CD4-positive, alpha-beta T cell treated with Interleukin-1 beta for 1 hour (primary cell): Measurements from ENCODE around the gene APLF.
"Not testable (repeated sequence)": the region's sequence is repeated elsewhere in the genome, so short reads cannot be mapped to it uniquely, and the experiment has no call there.

Source experiments
- DNase-seq, 2 donors: peaks; one replicate each; pipeline ENCODE4 v3.0.0-alpha.2; 2020 to 2022

Gene APLF

DNA sequence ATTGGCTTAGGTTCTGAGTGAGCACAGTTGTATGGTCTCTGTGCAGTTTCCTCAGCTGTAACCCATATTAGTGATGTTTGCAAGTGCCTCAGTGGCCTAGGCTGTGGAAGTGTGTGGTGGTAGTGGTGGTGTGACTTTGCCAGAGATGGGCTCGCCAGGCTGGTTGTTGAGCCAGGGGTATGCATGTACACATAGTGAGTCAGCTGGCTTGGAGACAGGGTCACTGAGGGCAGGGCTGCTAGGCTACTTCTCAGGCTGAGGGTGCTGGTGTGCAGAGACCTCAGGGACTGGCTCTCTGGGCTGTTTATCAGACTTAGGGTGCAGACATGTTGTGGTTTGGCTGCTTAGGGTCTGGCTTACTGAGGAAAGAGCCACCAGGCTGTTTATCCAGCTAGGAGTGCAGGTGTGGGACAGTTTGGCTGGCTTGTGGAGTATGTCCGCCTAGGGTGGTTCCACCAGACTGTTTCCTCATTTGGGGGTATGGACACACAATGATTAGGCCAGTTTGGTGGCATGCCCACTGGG lies 15.0 kb downstream of the APLF start:
- DNase-seq, result no peak

DNA sequence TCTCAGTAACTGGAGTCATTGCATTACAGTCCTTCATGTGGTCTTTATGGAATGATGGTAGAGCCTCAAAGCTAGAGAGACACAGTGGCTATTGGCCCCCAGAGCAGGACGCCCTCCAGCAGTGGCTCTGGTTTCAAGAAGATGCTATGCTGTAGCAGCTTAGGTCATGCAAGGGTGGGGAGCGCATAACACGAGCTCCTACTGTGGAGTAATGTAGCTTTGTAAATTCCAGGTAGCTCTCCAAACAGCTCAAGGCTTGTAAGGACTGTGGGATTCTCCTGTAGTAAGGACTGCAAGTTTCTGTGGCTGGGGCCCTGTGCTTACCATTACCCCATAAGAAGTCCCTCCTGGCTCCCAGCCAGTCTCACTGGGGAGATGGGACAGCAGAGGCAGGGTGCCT lies 15.6 kb downstream of the APLF start:
- no peak for DNase-seq

DNA sequence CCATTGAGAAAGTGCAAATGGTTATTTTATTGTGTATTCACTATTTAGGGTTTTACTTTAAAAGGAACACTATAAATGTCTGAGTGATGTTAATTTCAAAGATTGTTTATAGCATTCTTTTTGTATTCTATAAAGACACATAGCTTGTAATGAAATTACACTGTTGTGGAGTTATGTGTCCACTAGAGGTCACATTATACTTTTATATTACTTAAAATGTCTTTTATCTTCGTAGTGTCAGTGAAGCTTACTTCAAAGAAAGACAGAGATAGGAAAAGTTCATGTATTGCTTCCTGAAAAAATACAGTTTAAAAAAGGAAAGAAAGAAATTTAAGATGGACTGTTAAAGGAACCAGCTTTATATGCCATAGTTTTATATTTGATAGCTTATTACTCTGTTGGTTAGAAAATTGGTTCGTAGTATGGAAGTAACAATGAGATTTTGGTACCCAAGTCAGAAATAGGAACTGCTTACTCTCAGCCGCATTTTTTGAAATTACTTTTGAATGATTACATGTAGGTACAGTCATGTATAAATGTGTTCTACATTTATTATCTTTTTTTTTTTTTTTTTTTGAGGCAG lies 20.5 kb downstream of the APLF start:
- DNase-seq, result peak in 1 of 2 donors; percentile 44

DNA sequence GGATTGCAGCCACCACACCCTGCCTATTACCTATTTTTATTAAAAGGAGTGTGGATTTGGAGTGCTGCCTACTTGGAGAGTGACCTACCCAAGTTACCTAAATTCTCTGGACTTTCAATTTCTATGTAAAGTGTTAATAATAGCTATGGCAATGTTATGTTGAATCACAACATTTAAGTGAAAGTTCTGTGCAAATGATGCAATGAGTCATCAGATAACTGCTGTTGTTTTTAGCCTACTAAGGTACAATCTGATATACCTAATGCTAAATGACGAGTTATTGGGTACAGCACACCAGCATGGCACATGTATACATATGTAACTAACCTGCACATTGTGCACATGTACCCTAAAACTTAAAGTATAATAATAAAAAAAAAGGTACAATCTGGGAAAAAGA lies 21.2 kb downstream of the APLF start:
- DNase-seq, result not testable (repeated sequence)

DNA sequence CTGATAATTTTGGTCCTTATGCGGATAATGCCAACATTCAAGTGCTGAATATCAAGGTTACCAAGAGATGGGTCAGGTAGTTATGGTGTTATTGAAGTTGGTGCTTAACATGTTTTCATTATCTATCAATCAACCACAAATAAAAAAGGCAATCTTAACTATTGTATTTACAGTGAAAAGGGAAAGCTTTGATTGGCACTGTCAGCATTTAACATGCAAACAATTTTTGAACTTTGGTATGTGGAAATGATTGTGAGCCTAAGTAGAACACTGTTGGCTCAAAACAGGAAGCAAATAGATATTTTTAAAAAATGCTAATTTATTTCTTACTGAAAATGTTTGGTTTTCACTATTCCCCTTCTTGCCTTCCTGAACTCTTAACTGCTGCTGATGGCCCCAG lies 21.9 kb downstream of the APLF start:
- no peak for DNase-seq

DNA sequence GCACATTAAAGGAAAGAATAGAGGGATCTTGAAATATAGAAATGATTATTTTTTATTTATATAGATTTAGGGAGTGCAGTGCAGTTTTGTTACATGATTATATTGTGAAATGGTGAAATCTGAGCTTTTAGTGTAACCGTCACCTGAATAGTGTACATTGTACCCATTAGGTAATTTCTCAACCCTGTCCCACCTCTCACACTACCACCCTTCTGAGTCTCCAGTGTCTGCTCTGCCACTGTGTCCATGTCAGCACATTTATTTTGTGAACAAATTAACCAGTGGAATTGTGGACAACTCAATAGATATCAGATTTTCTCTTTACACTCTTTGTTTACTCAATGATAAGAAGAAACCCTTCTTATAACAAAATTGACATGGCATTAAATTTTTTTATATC lies 24.2 kb downstream of the APLF start:
- no peak for DNase-seq

DNA sequence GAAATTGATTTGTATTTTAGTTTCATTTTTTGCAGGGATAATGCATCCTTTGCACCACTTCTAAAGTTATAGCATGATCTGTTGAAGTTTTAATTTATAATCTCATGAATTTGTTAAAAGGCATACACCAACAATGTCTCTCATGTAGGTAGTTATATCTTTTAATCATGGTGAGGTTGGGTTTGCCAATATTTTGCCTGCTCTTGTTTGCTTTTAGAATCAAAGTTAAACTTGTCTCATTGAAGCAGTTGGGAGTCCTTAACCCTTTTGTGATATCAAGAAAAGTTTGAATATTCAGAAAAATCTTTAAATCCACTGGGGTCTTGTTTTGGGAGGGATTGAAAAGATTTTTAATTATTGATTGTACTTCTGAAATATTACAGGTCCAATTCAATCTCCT lies 31.7 kb downstream of the APLF start:
- no peak for DNase-seq

DNA sequence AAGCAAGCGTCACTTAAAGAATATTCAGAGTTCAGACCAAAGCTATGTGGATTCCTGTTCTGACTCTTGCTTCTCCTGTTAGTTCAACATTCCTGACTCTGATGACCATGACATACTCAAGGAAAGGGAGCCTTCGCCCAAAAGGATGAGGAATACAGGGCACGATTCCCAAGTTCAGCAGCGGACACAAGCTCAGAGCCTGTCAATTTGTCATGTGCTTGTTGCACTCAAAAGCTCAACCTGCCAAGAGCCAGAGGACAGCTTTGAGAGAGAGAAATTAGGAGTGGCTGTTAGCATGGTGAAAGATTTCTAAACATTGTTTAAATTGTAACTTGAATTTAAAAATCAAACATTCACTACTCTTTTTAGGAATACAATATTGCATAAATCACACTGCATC lies 33.3 kb downstream of the APLF start:
- no peak for DNase-seq

DNA sequence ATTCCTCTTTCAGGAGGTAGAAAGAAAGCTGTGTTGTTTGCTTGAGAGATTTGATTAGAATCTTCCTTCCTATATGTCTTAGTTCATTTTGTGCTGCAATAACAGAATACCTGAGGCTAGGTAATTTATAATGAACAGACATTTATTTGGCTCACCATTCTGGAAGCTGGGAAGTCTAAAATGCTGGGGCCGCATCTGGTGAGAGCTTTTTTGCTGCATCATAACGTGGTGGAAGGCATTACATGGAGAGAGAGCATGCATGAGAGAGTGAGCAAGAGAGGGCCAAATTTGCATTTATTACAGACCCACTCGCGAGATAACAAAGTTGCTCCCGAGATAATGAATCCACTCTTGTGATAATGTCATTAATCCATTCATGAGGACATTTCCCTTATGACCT lies 34.4 kb downstream of the APLF start:
- no peak for DNase-seq

DNA sequence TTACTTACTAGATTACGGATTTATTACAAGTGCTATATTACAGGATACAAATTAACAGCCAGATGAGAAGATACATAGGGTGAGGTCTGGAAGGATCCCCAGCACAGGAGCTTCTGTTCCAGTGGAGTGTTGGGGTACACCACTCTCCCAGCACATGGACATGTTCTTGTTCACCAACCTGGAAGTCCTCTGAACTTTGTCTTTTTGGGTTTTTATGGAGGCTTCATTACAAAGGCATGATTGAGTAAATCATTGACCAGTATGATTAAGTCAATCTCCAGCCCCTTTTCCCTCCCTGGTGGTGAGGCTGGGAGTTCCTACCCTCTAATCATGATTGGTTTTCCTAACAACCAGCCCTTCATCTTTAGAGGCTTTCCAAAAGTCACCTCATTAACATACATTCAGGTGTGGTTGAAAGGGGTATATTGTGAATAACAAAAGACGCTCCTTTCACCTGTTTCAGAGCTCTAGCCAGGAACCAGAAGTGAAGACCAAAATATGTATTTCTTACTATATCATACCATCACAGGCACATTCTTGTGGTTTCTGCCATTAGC lies 38.3 kb downstream of the APLF start:
- DNase-seq, result no peak

DNA sequence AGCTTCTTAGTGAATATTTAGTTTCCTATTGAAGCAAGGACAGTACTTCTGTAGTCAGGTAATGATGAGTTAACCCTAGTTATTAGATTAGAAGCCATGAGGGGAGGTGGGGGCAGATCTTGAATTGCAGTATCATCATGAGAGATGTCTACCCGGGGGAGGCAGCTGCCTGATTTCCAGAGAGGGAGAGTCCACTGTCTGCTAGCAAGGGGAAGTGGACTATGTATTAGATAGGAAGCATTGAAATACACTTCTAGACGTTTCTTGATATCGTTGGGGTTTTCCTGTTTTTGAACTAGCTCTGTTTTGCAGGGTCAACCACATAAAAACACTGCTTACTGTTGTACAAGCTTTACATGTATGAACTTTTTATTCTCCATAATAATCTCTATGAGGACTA lies 38.8 kb downstream of the APLF start:
- DNase-seq, result peak in 1 of 2 donors; percentile 4

DNA sequence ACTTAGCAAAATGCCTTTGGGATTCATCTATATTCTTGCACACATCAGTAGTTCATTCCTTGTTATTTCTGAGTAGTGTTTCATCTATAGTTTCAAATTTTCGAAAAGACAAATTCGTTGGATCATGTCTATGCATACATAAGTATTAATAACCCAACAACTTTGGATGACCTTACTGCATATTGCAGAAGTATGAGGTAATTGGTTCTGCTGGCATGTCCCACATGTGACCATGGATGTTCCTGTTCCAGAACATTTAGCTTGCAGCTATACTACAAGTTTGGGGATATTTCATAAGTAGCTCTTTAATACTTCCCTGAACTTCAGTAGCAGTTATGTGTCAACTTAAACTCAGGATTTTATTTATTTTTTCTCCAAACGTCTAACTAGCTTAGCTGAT lies 44.9 kb downstream of the APLF start:
- DNase-seq, result no peak

DNA sequence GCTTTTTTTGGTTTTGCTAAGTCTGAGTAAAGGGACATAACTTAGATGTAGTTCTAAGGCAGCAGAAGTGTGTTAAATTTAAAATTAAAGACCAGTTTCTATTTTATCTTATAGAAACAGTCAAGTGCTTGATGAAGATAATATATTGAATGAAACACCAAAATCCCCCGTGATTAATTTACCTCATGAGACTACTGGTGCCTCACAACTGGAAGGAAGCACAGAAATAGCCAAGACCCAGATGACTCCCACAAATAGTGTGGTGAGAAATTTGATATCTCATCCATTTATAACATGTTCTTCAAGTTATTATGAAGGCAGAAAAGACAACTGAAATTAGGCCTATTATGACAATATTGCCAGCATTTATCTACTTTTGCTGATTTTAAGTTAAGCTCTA lies 45.6 kb downstream of the APLF start:
- no peak for DNase-seq

DNA sequence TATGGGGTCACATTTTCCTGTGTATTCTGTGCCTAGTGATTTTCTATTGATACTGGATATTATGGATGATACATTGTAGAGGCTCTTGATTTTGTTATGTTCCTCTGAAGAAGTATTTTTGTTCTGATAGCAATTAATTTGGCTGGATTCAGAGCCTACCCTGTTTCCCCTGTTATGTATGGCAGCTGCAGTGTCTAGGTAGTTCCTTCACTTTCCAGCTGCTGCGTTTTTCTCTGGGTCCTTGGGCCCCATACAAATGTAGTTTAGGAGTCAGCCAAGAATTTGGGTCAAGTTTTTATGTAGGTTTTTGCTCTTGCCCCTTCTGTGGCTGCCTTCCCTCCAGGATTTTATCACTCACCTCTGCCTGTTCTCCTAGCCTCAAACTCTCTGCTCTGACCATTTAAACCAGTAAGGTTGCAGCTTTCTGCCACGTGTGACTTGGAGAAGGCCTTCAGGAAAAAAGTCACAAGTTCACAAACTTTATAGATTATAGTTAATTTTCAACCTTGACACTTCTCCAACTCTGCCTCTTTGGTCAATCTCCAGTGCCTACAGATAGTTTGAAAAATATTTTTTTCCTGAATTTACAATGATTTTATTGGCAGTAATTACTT lies 47.0 kb downstream of the APLF start:
- DNase-seq, result no peak

DNA sequence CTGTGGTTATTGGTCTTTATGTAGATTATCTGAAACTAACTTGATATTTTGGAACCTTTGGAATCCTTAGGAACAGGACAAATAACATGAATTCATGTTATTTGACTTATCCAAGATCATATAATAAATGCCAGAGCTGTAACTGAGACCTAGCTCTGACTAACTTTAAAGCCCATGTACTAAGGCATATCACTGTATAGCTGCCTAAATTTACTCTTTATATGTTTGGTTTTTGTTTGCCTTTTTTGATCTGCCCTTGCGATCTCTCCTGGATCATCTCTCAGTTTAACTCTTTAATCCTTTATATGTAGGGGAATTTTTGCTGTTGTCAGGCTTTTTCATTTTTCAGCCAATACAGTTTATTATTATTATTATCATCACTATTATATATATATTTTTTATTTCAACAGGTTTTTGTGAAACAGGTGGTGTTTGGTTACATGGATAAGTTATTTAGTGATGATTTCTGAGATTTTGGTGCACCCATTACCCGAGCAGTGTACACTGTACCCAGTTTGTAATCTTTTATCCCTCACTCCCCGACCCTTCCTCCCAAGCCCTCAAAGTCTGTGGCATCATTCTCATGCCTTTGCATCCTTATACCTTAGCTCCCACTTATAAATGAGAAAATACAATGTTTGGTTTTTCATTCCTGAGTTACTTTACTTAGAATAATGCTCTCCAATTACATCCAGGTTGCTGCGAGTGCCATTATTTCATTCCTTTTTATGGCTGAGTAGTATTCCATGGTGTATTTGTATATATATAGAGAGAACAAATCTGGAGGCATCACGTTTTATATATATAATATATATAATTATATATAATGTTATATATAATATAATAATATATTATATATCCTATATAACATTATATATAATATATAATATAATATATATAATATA lies 48.9 kb downstream of the APLF start:
- DNase-seq, result no peak

DNA sequence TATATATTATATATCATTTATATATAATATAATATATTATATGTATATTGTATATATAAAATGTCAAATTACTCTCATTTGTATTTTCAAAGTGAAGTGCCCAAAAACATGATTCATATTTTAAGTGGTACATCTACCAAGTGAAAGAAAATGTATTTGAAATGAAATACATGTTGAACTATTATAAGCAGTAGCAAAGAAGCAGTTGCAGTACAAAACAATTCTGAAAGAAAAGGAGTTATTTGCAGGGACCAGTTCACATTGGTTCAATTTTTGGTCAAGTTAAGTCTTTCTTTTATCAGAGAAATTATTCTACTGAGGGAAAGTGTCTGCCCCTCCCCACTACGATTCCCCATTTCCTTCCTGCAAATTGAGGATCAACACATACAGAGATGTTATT lies 51.9 kb downstream of the APLF start:
- DNase-seq, result no peak

DNA sequence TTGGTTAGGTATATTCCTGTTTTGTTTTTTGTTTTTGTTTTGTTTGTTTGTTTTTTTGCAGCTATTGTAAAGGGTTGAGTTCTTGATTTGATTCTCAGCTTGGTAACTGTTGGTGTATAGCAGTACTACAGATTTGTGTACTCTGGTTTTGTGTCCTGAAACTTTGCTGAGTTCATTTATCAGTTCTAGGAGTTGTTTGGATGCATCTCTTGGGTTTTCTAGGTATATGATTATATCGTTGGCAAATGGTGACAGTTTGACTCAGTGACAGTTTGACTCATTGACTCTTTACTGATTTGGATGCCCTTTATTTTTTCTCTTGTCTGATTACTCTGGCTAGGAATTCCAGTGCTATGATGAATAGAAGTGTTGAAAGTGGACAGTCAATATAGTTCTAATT lies 53.7 kb downstream of the APLF start:
- DNase-seq, result no peak

DNA sequence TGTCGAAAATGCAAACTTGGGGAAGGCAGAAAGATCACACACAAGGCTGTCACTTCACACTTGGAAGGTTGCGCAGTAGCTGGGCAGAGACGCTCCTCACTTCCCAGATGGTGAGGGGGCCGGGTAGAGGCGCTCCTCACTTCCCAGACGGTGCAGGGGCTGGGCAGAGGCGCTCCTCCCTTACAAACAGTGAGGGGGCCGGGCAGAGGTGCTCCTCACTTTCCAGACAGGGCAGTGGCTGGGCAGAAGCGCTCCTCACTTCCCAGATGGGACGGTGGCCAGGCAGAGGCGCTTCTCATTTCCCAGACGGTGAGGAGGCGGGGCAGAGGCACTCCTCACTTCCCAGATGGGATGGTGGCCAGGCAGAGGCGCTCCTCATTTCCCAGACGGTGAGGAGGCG lies 59.6 kb downstream of the APLF start:
- DNase-seq, result not testable (repeated sequence)

DNA sequence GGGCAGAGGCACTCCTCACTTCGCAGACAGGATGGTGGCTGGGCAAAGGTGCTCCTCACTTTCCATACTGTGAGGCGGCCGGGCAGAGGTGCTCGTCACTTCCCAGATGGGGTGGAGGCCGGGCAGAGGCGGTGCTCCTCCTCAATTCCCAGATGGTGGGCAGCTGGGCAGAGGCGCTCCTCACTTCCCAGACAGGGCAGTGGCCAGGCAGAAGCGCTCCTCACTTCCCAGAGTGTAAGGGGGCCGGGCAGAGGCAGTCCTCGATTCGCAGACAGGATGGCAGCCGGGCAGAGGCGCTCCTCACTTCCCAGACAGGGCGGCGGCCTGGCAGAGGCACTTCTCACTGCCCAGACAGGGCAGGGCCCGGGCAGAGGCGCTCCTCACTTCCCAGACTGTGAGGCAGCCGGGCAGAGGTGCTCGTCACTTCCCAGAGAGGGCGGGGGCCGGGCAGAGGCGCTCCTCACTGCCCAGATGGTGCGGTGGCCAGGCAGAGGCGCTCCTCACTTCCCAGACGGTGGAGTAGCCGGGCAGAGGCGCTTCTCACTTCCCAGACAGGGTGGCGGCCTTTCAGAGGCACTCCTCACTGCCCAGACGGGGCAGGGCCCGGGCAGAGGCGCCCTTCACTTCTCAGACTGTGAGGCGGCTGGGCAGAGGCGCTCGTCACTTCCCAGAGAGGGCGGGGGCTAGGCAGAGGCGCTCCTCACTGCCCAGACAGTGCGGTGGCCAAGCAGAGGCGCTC lies 60.1 kb downstream of the APLF start:
- DNase-seq, result not testable (repeated sequence)

DNA sequence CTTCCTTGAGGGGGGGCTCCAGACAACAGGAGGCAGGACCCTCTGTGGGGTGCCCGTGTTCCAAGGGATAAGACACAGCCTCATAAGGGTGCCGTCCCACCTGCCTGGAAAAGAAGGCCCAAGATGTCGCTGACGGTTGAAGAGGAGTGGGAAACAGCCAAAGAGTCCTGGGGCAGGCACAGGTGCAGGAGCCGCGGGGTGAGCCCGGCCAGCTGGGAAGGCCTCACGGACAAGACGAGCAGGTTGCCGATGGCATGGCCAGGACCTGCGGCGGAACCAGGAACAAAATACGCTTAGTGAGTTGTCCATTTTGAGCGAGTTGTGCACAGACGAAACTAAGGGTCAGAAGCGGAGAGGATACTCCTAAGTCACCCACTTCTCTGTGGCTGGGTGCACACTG lies 61.8 kb downstream of the APLF start:
- DNase-seq, result not testable (repeated sequence)

DNA sequence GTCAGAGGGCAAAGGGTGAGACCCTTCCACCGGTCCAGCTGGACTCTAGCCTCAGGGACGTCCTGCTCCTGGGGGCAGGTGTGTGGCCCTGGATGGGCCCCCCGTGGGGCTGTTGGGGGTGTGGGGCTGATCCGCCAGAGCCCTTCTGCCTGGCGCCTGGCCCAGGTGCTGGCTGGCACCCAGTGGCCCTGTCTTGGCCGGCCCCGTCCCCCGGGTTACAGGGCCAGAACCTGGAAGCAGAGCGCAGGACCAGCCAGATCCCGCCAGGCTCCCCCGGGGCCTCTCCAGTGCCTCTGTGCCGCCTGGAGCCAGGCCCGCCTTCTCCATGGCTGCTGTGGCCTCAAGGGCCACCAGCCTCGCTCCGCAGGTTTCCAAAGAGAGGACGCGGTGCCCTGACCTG lies 62.3 kb downstream of the APLF start:
- DNase-seq, result not testable (repeated sequence)

DNA sequence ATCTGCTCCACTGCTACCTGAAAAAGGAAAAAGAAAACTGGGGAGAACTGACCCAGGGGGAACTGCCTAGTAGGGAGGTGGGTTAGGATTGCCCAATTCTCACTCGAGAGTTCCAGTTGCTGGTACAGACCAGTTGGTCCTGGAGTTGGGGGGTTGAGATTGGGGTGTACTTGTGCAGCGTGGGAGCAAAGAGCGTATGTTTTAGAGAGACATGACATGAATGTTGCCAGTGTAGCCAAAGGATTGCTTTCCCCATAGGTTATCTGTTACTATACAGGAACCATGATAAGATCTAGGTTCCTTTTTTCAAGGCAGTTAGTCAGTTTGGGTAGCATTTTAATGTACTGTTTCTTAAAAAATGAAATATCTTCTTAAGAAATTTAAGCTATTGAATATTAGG lies 68.6 kb downstream of the APLF start:
- no peak for DNase-seq

DNA sequence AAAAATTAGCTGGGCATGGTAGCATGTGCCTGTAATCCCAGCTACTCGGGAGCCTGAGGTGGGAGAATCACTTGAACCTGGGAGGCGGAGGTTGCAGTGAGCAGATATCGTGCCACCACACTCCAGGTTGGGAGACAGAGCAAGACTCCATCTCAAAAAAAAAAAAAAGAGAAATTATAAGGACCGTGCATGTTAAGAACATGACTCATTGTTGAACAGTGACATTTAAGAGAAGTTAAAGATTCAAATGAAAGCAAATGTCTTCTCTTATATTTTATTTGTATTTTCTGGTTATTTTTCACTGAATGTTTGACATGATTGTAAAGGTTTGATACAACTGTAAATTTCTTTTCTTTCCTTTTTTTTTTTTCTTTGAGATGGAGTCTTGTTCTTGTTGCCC lies 69.6 kb downstream of the APLF start:
- no peak for DNase-seq
